GM12878 (cell line): ENCODE data around the gene PDE6C. TPM values are rescaled to one million over a fixed set of nuclear protein-coding genes. Genes with fewer than 3 reads are reported as not detected.

Experiments used
- ATF2 ChIP-seq: IDR thresholded peaks from 2 replicates; pipeline ENCODE4 v1.6.1; 2012; ENCODE audit warnings: low read length, inconsistent platforms
- BCL11A ChIP-seq: IDR thresholded peaks from 2 replicates; pipeline ENCODE4 v1.6.1; 2011; ENCODE audit warnings: low read depth, low read length
- BHLHE40 ChIP-seq, 2 experiments: fragments of 450-650 bp in 1 of 2; IDR thresholded peaks; 2 replicates each; pipeline ENCODE4 v1.6.1; 2011 to 2017; ENCODE audit warnings: low read depth in 2 of 2, borderline replicate concordance in 1 of 2, improper control_type of control experiment in 1 of 2, low read length in 1 of 2, mild to moderate bottlenecking in 1 of 2
- CREB1 ChIP-seq: IDR thresholded peaks from 2 replicates; pipeline ENCODE4 v1.6.1; 2012; ENCODE audit warnings: low read depth, mild to moderate bottlenecking, inconsistent platforms
- DPF2 ChIP-seq: fragments of 450-650 bp; IDR thresholded peaks from 2 replicates; pipeline ENCODE4 v1.6.1; 2017; ENCODE audit warnings: mild to moderate bottlenecking
- ESRRA ChIP-seq: IDR thresholded peaks from 2 replicates; pipeline ENCODE4 v1.6.1; 2012; ENCODE audit warnings: mild to moderate bottlenecking, low read length, improper control_type of control experiment
- GATAD2B ChIP-seq: fragments of 450-650 bp; conservative IDR thresholded peaks from 2 replicates; pipeline ENCODE4 v1.6.1; 2017; ENCODE audit warnings: low read depth, mild to moderate bottlenecking, moderate library complexity
- JUND ChIP-seq: IDR thresholded peaks from 2 replicates; pipeline ENCODE4 v1.6.1; 2012; ENCODE audit warnings: low read depth, mild to moderate bottlenecking, low read length, improper control_type of control experiment, moderate library complexity
- MEF2B ChIP-seq: fragments of 450-650 bp; IDR thresholded peaks from 2 replicates; pipeline ENCODE4 v1.6.1; 2018; ENCODE audit warnings: mild to moderate bottlenecking, moderate library complexity; ENCODE audit not compliant: partially characterized antibody, poor library complexity, severe bottlenecking
- MLLT1 ChIP-seq: fragments of 450-650 bp; IDR thresholded peaks from 2 replicates; pipeline ENCODE4 v1.6.1; 2016; ENCODE audit warnings: mild to moderate bottlenecking
- NBN ChIP-seq: fragments of 450-650 bp; IDR thresholded peaks from 2 replicates; pipeline ENCODE4 v1.6.1; 2016
- PKNOX1 ChIP-seq: fragments of 450-650 bp; IDR thresholded peaks from 2 replicates; pipeline ENCODE4 v1.6.1; 2016; ENCODE audit warnings: mild to moderate bottlenecking
- PML ChIP-seq: IDR thresholded peaks from 2 replicates; pipeline ENCODE4 v1.6.1; 2012; ENCODE audit warnings: low read length, inconsistent platforms
- RELB ChIP-seq: fragments of 450-650 bp; IDR thresholded peaks from 2 replicates; pipeline ENCODE4 v1.6.1; 2017; ENCODE audit warnings: low read depth, mild to moderate bottlenecking, moderate library complexity
- SIN3A ChIP-seq: IDR thresholded peaks from 2 replicates; pipeline ENCODE4 v1.6.1; 2012; ENCODE audit warnings: low read depth, low read length, improper control_type of control experiment
- SKIL ChIP-seq: fragments of 450-650 bp; IDR thresholded peaks from 2 replicates; pipeline ENCODE4 v1.6.1; 2017; ENCODE audit warnings: mild to moderate bottlenecking, low read depth, inconsistent platforms; ENCODE audit not compliant: poor library complexity, severe bottlenecking
- STAT1 ChIP-seq: fragments of 450-650 bp; conservative IDR thresholded peaks from 2 replicates; pipeline ENCODE4 v1.6.1; 2014; ENCODE audit warnings: antibody characterized with exemption, mild to moderate bottlenecking
- TBL1XR1 ChIP-seq: IDR thresholded peaks from 2 replicates; pipeline ENCODE4 v1.6.1; 2012; ENCODE audit warnings: low read depth, low read length, improper control_type of control experiment
- TCF12 ChIP-seq: IDR thresholded peaks from 2 replicates; pipeline ENCODE4 v1.6.1; 2011; ENCODE audit warnings: low read depth, mild to moderate bottlenecking, low read length
- polyA plus RNA-seq, 11 experiments: library from polyadenylated mRNA; depleted of rRNA in 4 of 11; unstranded in 6 of 11; stranded (reverse) in 5 of 11; fragments of >200 nt; fragmentation: Nextera tagmentation in 4 of 11; fragmentation: Illumina TruSeq in 1 of 11; extraction: Ambion mirVana in 4 of 11; extraction: Trizol in 1 of 11; gene quantifications; 1 replicate in 1 of 11; 2 replicates in 10 of 11; pipeline versions ENCODE4 v1.2.1 to v1.2.3, GENCODE V29; 2011 to 2016; ENCODE audit warnings: inconsistent platforms in 2 of 11, missing spikeins in 2 of 11, low read depth in 1 of 11
- total RNA-seq, 4 experiments: library from RNA; depleted of rRNA in 3 of 4; stranded (reverse); fragments of >200 nt in 3 of 4; fragmentation: Illumina TruSeq in 1 of 4; extraction: Trizol in 1 of 4; gene quantifications; 2 replicates each; pipeline versions ENCODE4 v1.2.1 to v1.2.3, GENCODE V29; 2013 to 2021
- TF ChIP-seq, protein P1 (sequence below): IDR thresholded peaks from 2 replicates; pipeline ENCODE4 v1.6.1; 2011; ENCODE audit warnings: low read depth, mild to moderate bottlenecking, low read length, moderate library complexity, borderline replicate concordance; ENCODE audit errors: extremely low read depth

PDE6C gene
- total and polyA plus RNA-seq, 10 of the 15 experiments (the other 5 are each of a cell fraction or from before 2014, with no cell fraction given), result not detected

DNA sequence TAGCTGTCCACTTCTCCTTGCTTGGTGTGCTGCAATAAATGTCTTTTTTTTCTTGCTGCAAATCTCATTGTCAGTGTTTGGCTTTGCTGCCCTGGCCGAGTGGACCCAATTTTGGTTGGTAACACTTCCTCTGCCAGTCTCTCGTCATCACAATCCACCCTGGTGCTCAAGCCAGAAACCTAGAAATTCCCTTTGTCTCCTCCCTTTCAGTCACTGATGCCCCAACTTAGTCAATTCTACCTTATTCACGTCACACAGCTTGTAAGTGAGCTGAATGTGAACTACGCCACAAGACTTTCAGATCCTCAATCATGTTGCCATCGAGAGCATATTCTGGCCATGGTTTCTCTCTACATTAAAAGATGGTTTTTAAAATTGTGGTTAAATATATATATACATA lies 103.0 kb downstream of the PDE6C start (continued):
- TF ChIP-seq DPF2, result peak; percentile 90
- TF ChIP-seq, protein P1, sequence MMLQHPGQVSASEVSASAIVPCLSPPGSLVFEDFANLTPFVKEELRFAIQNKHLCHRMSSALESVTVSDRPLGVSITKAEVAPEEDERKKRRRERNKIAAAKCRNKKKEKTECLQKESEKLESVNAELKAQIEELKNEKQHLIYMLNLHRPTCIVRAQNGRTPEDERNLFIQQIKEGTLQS, result no peak
- TF ChIP-seq ESRRA, result no peak
- peak; percentile 95 for TF ChIP-seq CREB1
- no peak for TF ChIP-seq SIN3A
- 0 out of 2 replicates have a peak, but pooled peaks have one; percentile 58 for TF ChIP-seq STAT1
- TF ChIP-seq BHLHE40 (IDR thresholded peaks at IDR 0.05; ENCODE audit: borderline replicate concordance in 1 of 2, low read depth in 2 of 2, low read length in 1 of 2), result peak; percentile 33 to 57; a peak in 1 of 4 replicates
- TF ChIP-seq PML, result no peak
- peak; percentile 43 for TF ChIP-seq MEF2B
- TF ChIP-seq TBL1XR1, result 0 out of 2 replicates have a peak, but pooled peaks have one; percentile 22
- TF ChIP-seq MLLT1, result peak; percentile 59; the same call in 1 of the 2 replicates
- TF ChIP-seq BCL11A, result peak; percentile 80
- TF ChIP-seq PKNOX1, result peak; percentile 73
- peak; percentile 62 for TF ChIP-seq ATF2
- TF ChIP-seq RELB, result peak; percentile 84
- peak; percentile 49; the same call in 1 of the 2 replicates for TF ChIP-seq JUND
- peak; percentile 96 for TF ChIP-seq NBN
- peak; percentile 76 for TF ChIP-seq SKIL
- no peak for TF ChIP-seq TCF12
- 0 out of 2 replicates have a peak, but pooled peaks have one; percentile 30 for TF ChIP-seq GATAD2B
